ENCODE results near the gene KIF5C.

The KIF5C gene

DNA sequence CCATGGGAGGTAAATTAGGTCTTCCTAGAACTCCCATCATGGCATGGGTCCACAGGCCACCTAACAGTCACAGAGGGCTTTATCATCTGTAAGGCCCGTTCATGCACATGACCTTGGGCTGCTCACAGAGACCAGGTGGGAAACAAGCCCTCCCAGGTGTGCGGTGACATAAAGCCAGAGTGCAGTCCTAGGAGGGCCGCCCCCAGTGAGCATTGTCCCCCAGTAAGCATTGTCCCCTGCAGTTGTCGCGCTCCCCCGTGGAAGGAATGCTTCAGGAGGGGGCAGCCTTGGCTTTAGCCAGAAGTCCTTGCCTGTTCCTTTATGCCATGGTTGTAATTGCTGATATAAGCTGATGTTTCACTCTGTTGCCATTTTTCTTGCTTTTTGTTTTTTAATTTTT lies 121.8 kb downstream of the KIF5C start:
- DNase-seq: no peak

DNA sequence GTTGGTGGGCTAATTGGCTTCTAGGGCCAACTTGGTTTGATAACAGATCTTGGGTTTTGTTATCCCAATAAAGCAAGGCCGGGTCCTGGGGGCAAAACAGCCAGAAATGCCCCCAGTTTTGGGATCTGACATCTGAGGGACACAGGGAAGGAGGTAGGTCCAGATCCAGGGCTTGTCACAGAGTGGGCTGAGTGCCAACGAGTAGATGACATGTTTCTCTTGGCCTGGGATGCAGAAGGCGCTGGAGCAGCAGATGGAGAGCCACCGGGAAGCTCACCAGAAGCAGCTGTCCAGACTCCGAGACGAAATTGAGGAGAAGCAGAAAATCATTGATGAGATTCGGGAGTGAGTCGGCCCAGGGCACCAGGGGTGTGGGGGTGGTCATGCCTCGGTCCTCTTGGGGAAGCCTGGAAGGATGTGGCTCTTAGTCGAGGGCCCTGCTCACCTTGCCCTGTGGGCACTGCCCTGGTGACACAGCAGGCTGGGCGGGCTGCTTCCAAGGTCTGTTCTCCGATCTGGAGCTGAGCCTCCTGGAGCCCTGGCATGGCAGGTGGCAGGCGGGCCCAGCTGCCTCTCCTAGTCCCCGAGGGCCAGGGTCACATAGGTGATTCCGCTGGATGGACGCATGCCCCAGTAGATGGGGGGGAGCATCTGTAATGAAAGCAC lies 123.3 kb downstream of the KIF5C start:
- DNase-seq: no peak

DNA sequence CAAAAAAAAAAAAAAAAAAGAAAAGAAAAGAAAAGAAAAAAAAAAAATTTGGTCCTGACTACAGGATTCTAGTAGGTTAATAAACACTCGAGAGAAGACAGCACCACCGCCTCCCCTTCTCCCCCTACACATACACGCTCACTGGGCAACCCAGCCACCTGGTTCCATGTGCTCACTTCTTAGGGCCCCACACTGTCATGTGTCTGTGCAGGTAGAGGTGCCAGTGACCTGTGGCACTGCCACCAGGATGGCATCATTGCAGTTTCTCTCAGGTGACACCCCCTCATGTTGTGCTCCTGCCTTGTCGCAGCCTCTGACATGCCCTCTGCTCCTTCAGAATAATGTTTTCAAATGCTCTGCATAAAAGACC lies 123.8 kb downstream of the KIF5C start:
- DNase-seq: no peak

DNA sequence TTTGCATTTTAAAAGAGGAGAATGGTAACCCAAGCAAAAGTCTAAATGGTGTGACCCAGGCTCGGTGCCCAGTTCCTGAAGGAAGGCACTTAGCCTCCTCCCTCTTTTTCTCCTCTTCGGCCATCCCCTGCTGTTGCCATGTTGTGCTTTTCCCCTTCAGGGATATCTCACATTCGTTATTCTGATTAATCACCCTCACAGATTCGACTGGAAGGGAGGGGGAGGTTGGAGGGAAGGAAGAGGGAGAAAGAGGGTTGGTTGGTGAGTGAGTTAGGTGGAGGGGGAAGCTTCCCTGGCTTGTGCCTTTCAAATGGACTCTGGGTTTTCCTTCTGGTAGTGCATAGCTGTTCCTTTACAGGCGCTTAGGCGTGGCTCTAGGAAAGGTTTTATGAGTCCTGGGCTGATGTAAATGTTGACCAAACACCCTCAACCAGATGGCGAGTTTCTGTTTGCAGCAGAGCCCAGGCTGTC lies 124.5 kb downstream of the KIF5C start:
- no peak for DNase-seq

DNA sequence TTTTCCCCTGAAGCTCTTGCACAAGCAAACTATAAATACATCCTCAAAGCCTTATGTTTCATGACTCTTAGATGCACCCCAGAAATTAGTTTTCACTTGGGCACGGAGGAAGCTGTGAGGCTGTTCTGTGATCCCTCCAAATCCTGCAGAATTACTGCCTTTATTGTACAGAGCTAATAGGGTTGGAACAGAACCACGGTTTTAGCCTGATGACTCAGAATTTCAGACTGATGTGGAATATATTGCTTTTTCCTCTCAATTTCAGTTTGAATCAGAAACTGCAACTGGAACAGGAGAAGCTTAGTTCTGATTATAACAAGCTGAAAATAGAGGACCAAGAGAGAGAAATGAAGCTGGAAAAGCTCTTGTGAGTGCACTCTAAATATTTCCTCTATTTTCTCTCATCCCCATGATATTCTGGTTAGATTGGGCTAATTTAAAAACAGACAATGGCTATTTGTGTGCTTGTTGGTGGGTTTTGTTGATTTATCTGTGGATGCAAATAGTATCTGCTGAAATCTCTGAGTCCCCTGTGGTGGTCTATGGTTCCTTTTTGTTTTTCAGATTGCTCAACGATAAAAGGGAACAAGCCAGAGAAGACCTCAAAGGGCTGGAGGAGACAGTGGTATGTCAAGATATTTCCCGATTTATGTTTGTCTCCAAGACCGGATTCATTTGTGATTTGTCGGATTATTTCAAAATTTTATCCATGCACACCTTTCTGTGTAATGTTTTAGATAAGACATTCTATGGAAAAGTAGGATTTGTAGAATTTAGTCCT lies 125.3 kb downstream of the KIF5C start:
- no peak for DNase-seq

DNA sequence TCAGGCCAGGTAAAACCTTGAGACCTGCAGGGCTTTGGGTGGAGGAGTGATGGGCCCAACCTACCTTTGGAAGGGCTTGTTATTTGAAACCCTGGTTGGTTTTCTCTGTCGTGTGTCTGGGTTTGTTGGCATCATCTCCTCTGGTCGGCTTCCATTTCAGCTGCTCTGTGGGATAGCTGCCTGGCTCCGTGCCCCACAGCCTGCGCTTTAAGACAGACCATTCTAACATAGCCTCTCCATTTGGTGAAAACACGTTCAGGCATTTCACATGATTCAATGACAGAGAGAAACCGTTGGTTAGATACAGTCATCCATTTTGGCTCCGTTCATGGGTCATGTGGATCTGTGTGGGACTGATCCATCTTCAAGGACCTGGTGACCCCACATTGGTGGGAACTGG lies 126.5 kb downstream of the KIF5C start:
- no peak for DNase-seq

DNA sequence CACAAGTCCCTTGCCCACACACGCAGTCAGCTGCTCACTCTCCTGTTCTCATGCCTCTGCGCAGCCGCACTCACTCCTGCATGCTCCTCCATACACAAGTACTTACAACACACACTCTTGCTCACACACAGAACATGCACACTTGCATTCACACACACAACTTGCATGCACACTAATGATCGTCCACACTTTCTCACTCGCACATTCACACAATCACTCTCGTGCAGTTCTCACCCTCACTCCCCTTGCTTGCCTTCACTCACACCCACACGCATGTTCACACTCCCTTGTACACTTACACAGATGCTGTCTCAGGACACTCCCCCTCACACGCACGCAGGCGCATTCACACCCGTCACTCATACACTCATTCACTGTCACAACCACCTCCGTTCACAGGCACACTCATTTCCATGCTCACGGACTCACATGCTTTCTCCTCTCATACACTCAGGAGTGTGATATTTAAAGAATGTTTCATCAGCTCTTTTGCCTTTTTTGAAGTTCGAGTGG lies 127.4 kb downstream of the KIF5C start:
- DNase-seq: no peak

DNA sequence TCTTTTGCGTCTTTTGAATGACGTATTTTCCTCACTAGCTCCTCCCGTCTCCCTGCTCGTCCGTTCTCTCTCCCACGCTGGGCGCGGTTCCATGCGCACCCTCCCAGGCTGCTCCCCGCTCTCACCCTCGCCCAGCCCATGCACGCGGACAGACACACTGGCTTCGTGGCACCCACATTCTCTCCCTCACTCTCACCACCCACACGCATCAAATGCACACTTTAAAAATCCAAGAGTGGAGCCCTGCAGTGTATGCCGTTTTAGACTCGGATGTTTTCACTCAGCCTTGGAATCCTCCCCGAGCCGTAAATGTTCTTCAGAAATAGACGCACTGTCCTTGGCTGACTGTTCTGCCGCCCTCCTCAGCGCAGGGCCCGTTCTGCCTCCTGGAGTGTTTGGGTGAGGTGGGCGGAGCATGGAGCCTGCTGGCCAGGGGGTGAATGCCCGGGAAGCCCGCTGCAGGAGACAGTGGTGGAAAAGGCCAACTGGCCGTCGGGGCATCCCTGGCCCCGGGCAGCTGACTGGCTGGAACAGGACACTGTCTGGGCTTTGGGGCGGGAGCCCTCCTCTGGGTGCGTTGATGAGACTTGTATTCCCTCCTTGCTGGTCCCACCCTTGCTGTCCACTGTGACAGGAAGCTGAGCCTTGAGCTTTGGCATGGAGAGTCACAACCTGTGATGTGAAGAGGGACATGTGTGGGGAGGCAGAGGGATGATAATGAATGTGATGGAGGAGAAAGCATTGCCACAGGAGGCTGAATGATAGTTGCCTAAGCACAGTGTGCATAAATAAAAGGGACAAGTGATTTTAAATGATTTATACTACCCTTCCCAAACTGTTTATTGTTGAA lies 128.1 kb downstream of the KIF5C start:
- DNase-seq: no peak

DNA sequence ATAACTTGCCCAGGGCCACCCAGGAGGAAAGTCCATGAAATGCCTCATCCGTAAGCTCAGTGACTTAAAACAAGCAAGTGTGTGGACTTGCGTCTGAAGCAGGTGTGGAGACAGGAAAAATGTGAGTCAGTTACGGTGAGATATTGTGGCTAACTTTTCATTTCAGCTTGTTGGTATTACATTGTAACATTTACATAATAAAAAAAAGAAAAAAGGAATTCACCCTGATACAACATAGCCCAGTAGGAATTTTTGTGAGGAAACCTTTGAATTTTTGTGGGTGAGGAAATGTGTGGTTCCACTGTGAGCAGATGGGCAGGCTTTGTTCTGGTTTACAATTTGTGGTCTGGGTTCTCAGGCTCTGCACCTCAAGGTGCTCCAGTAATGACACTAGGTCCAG lies 129.8 kb downstream of the KIF5C start:
- no peak for DNase-seq

DNA sequence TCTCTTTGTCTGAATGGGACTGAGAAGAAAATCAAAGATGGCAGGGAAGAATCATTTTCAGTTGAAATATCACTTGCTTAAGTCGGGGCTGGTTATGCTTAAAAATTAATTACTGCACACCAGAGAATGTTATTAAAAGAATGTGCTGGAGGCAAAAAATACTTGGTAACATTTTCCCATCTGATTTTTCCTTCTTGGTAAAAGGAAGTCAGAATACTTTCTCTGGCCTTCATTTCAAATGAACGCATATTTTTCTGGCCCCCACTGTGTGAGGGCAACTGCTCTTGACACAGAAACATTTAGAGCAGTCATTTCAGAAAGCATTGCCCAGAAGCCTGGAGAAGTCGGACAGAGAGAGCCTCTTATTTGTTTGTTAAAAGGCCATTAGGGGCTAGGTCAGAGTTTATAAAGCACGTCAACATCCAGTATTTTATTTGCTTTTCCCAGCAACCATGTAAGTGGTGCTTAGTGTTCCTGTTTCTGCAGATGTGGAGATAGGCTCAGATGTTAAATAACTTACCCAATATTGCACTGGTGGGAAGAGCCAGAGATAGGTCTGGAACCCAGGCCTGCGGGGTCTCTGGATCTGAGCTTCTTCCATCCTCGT lies 130.5 kb downstream of the KIF5C start:
- DNase-seq: no peak

DNA sequence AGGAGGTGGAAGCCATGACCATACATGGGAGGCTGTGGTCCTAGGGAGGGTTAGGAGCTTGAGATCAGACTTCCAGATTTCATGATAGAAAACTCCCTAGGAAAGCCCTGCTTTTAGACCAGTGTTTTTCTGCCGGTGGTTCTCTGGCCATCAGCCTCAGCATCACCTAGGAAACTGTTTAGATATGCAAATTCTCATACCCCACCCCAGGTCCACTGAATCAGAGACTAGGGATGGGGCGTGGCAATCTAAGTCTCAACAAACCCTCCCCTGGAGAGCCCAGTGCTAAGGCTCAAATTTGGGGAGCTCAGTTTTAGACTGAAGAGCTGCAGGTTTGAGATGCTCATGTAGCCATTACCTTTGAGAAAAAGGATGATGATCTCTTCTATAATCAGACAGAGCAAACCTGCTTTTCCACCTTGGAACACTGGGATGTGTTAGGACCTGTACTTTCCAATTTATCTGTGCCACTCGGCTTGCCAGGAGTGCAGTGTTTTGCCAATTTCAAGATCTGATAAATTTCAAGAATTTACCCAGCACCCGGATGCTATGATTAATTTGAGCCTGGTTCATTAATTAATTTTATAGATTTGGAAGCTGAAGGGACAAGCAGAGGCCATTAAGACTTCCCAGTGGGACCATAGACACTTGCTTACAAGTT lies 132.0 kb downstream of the KIF5C start:
- DNase-seq: no peak

DNA sequence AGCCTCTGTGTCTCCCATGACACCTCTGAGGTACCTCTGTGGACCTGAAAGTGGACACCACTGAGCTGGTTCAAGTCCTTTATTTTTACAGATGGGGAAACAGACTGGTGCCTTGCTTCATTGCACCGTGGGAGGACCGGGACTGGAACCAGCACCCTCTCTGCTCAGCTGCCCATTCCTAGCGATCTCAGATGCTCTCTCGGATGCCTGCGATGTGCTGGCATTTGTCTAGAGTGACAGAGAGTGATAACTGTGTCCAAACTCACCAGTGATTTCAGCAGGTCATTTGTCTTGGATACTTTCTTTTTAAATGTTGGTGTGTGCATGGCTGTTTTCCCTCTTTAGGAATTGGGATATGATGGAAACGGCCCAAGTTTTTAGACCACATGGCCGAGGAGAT lies 133.4 kb downstream of the KIF5C start:
- no peak for DNase-seq

DNA sequence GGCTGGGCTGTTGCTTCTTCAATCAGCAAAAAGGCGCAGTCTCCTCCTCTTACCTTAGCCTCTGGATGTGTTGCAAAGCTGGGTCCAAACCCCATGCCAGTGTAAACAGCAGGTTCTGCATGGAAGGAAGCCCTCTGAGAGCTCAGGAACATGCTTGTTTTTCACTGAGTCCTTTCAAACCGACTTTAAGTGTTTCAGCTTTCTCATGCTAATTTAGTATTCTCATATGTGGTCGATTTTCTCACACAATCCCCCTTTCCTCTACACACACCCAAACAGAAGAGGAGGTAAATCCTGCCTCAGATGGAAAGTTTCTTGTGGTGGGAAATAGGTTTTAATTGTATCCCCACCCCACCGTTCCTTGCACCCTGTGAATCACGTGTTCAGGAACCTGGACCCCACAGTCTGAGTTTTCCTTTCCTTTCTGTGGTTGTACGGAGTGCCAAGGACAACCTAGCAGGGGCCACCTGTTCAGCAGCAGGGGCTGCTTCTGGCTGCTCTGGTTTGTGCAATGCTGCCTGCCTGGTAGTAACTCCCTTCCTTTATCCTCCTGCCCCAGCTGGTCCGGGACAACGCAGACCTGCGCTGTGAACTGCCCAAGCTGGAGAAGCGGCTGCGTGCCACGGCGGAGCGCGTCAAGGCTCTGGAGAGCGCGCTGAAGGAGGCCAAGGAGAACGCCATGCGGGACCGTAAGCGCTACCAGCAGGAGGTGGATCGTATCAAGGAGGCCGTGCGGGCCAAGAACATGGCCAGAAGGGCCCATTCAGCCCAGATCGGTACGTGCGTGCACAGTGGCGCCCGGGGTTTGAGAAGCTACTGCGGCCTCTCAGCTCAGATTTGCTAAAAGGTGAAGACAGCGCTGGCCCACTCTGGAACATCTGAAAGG lies 134.8 kb downstream of the KIF5C start:
- DNase-seq: no peak

DNA sequence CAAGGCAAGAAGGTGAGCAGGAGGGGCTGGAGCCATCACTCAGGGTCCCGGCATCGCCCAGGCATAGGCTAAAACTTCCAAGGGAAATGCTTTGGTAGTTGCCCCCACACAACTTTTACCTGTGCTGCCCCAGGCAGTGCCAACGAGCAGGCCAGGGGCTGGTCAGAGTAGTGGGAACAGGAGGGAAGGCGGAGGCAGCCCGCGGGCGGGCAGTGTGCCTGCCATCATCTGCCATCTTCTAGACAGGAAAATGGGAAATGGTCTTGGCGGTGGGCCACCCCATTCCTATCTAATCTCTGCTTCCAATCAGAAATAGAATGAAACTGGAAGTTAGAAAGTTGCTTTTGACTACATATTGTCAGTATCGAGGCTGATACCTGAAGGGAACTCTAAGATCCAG lies 137.5 kb downstream of the KIF5C start:
- no peak for DNase-seq

DNA sequence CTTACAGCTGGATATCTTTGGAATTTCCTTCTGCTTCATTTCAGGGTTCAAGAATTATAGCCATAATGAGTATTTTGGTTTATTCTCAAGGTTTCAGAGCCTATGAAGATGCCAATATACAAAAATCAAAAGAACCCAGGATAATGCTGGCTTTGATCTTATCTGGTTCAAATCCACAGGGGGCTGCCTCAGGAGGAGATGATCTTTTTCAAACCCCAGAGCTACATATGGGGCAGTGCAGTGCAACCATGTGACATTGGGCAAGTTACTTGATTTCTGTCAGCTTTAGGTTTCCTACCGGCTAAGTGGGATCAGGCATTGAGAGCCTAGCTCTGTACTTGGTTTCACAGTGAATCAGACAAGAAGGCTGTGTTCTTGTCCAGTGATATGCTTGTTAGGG lies 140.5 kb downstream of the KIF5C start:
- DNase-seq: no peak

DNA sequence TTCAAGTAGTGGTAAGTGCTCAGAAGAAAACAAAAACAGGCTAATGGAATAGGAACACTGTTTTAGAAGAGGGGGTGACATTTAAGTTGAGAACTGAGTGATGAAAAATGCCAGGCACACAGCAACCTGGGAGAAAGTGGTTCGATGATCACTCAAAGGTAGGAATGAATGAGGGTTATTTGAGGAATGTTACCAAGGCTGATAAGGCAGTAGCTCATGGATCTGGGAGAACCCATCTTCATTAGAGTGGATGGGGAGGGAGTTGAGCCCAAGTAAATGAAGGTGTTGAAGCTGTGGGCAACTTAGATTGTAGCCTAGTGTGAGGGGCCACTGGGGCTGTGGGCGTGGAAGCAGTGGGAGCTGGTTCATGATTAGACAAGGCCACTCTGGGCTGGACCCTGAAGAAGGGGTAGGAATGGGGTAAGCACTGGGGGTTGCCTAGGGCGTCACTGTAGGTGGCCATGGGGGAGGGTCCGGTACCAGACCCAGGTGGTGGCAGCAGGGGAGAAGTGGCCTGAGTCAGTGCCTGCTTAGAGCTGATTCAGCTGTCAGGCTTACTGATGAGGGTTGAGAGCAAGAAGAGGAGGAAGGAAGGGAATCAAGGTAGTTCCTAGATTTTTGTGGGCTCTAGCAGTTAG lies 141.0 kb downstream of the KIF5C start:
- DNase-seq: no peak

DNA sequence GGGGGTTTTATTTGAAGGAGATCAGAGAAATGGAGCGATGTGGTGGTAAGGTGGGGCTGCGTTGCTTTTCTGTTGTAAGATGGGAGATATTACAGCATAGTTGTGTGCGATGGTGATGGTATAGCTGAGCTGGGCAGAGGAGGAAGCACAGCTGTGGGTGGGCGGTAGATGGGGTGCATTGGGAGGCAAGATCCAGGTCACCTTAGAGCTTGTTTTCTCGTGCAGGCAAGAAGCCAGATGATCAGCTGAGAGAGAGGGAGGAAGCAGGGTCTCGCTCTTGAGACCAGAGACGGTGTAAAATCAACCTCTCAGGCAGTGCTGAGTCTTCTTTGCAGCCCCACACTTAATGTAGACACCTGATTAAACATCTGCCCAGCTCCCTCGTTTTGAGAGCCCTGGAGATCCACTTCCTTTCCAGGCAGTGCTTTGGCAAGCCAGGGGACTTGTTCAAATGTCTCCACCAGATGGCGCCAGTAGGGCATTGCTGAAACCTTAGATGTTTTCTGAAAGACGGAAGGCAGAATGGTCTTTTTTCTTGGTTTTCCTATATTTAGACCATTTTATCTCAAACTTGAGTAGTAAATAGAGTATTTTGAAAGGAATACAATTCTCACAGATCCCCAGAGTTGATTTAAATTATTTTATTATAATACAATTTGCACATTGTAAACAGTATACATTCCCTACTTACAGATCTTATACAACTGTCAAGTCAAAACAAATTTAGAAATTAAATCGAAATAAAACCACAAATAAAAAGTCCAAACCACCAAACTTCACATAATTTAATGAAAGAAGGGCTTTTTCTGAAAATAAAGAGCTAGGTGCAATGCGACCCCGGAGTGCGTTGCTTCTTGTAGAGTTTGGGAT lies 142.3 kb downstream of the KIF5C start:
- DNase-seq: peak; percentile 67 to 68

DNA sequence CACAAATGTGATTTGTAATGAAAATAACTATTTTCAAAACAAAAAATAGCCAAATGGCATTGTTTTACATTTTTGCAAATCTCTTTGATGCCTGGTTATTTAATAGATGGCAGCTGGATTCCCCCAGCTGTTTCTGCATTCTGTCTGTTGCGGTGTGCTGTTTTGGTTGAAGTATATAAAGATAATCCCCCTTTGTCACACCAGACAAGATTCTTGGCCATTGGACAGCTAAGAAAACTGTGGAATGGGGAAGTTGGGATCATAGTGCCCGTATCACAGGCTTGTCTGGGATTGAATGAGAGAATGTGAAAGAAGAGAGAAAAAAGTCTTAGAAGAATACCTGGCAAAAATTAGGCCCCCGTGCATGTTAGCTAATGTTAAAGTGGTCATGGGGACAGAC lies 144.0 kb downstream of the KIF5C start:
- no peak for DNase-seq

DNA sequence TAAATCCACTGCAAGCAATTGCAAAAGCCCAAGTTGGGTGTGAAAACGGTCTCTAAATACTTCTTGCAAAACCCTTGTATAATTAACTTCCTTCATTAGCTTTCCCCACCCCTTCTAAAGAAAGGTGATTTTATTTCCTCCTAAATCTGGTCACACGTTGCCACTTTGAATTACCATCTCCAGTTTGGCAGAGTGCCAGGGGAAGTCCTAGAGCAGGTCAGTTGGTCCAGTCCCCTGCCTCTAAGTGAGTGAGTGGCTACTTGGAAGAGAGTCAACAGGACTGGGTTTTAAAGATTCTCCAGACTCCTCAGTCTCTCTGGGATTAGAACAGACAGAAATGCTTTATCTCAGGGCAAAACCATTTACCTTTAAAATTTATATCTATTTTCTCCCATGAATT lies 144.7 kb downstream of the KIF5C start:
- peak in 1 of 2 donors; percentile 46 for DNase-seq

DNA sequence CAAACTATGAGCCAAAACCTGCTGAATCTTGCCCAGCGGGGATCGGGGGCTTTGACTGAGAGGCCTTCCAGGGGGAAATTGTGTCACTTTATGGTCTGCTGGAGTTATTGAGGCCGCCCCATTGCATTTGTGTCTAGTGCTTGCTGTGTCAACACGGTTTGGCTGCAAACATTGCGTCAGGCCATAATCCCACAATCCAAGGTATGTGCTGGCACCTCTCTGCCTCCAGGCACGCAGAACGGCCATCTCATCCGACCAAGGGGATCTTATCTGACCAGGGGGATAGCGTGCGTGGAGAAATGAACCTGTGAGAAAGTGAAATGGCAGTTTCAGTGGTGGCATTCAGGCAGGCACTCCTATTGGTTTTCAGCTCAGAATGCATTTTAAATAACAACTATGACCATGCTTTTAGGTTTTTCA lies 145.4 kb downstream of the KIF5C start:
- no peak for DNase-seq
